GM12878 (cell line): ENCODE results near the gene BORCS8. TPM values are rescaled to one million over a fixed set of nuclear protein-coding genes. Genes with fewer than 3 reads are reported as not detected.

ENCODE experiments used
- BACH1 ChIP-seq: fragments of 450-650 bp; IDR thresholded peaks from 2 replicates; pipeline ENCODE4 v1.6.1; 2017; ENCODE audit warnings: mild to moderate bottlenecking, borderline replicate concordance
- CEBPB ChIP-seq, 2 experiments: fragments of 150-350 bp in 1 of 2; IDR thresholded peaks; 2 replicates each; pipeline ENCODE4 v1.6.1; 2012 to 2014; ENCODE audit warnings: low read depth in 2 of 2, low read length in 2 of 2, borderline replicate concordance in 1 of 2, inconsistent platforms in 1 of 2
- EGR1 ChIP-seq, 2 experiments: IDR thresholded peaks; 1 replicate in 1 of 2; 2 replicates in 1 of 2; pipeline ENCODE4 v1.6.1; 2011 to 2012; ENCODE audit warnings: low read depth in 2 of 2, low read length in 2 of 2, borderline replicate concordance in 1 of 2, mild to moderate bottlenecking in 1 of 2, moderate library complexity in 1 of 2
- EP300 ChIP-seq, 2 experiments: fragments of 150-350 bp in 1 of 2; IDR thresholded peaks; 2 replicates each; pipeline ENCODE4 v1.6.1; 2011 to 2012; ENCODE audit warnings: low read depth in 2 of 2, low read length in 2 of 2, borderline replicate concordance in 1 of 2, improper control_type of control experiment in 1 of 2, inconsistent platforms in 1 of 2; ENCODE audit not compliant: control insufficient read depth in 1 of 2
- ESRRA ChIP-seq: IDR thresholded peaks from 2 replicates; pipeline ENCODE4 v1.6.1; 2012; ENCODE audit warnings: mild to moderate bottlenecking, low read length, improper control_type of control experiment
- FOXK2 ChIP-seq: fragments of 450-650 bp; IDR thresholded peaks from 2 replicates; pipeline ENCODE4 v1.6.1; 2017; ENCODE audit warnings: mild to moderate bottlenecking, moderate library complexity
- GATAD2B ChIP-seq: fragments of 450-650 bp; conservative IDR thresholded peaks from 2 replicates; pipeline ENCODE4 v1.6.1; 2017; ENCODE audit warnings: low read depth, mild to moderate bottlenecking, moderate library complexity
- HDGF ChIP-seq: fragments of 450-650 bp; IDR thresholded peaks from 2 replicates; pipeline ENCODE4 v1.6.1; 2016; ENCODE audit warnings: antibody characterized with exemption
- IKZF2 ChIP-seq, 2 experiments: fragments of 450-650 bp; IDR thresholded peaks; 2 replicates each; pipeline ENCODE4 v1.6.1; 2017; ENCODE audit warnings: mild to moderate bottlenecking in 2 of 2, moderate library complexity in 2 of 2
- JUNB ChIP-seq: IDR thresholded peaks from 2 replicates; pipeline ENCODE4 v1.6.1; 2016; ENCODE audit warnings: antibody characterized with exemption, mild to moderate bottlenecking
- MYC ChIP-seq: IDR thresholded peaks from 2 replicates; pipeline ENCODE4 v1.6.1; 2011; ENCODE audit warnings: mild to moderate bottlenecking, low read length, moderate library complexity, inconsistent platforms; ENCODE audit not compliant: insufficient read depth, insufficient replicate concordance, insufficient read length, severe bottlenecking
- NRF1 ChIP-seq: conservative IDR thresholded peaks from 2 replicates; pipeline ENCODE4 v1.6.1; 2011; ENCODE audit warnings: mild to moderate bottlenecking, low read depth, low read length, improper control_type of control experiment
- RAD21 ChIP-seq: IDR thresholded peaks from 2 replicates; pipeline ENCODE4 v1.6.1; 2011; ENCODE audit warnings: mild to moderate bottlenecking, low read depth, low read length, moderate library complexity; ENCODE audit not compliant: insufficient read depth
- RELA ChIP-seq: fragments of 450-650 bp; IDR thresholded peaks from 2 replicates; pipeline ENCODE4 v1.8.0; 2014; ENCODE audit warnings: borderline replicate concordance; ENCODE audit not compliant: partially characterized antibody
- SIX5 ChIP-seq: IDR thresholded peaks from 2 replicates; pipeline ENCODE4 v1.6.1; 2011; ENCODE audit warnings: mild to moderate bottlenecking, low read depth, low read length, moderate library complexity; ENCODE audit not compliant: severe bottlenecking
- SMC3 ChIP-seq: IDR thresholded peaks from 2 replicates; pipeline ENCODE4 v1.6.1; 2011; ENCODE audit warnings: low read length, improper control_type of control experiment, borderline replicate concordance
- SP1 ChIP-seq: IDR thresholded peaks from one replicate; pipeline ENCODE4 v1.6.1; 2011; ENCODE audit warnings: low read depth, low read length
- SRF ChIP-seq, 2 experiments: IDR thresholded peaks; 2 replicates each; pipeline ENCODE4 v1.6.1; 2011; ENCODE audit warnings: low read depth in 2 of 2, low read length in 2 of 2, mild to moderate bottlenecking in 1 of 2, moderate library complexity in 1 of 2
- ZNF207 ChIP-seq: fragments of 450-650 bp; IDR thresholded peaks from 2 replicates; pipeline ENCODE4 v1.6.1; 2014; ENCODE audit warnings: antibody characterized with exemption, mild to moderate bottlenecking, borderline replicate concordance
- polyA plus RNA-seq, 11 experiments: library from polyadenylated mRNA; depleted of rRNA in 4 of 11; unstranded in 6 of 11; stranded (reverse) in 5 of 11; fragments of >200 nt; fragmentation: Nextera tagmentation in 4 of 11; fragmentation: Illumina TruSeq in 1 of 11; extraction: Ambion mirVana in 4 of 11; extraction: Trizol in 1 of 11; gene quantifications; 1 replicate in 1 of 11; 2 replicates in 10 of 11; pipeline versions ENCODE4 v1.2.1 to v1.2.3, GENCODE V29; 2011 to 2016; ENCODE audit warnings: inconsistent platforms in 2 of 11, missing spikeins in 2 of 11, low read depth in 1 of 11
- total RNA-seq, 4 experiments: library from RNA; depleted of rRNA in 3 of 4; stranded (reverse); fragments of >200 nt in 3 of 4; fragmentation: Illumina TruSeq in 1 of 4; extraction: Trizol in 1 of 4; gene quantifications; 2 replicates each; pipeline versions ENCODE4 v1.2.1 to v1.2.3, GENCODE V29; 2013 to 2021
- TF ChIP-seq, protein P1 (sequence below): fragments of 450-650 bp; IDR thresholded peaks from 2 replicates; pipeline ENCODE4 v1.6.1; 2016; ENCODE audit warnings: mild to moderate bottlenecking
- TF ChIP-seq, protein P2 (sequence below): fragments of 450-650 bp; conservative IDR thresholded peaks from 2 replicates; pipeline ENCODE4 v1.6.1; 2017; ENCODE audit warnings: mild to moderate bottlenecking, moderate library complexity
- TF ChIP-seq, protein P3 (sequence below): fragments of 450-650 bp; IDR thresholded peaks from 2 replicates; pipeline ENCODE4 v1.6.1; 2017; ENCODE audit warnings: mild to moderate bottlenecking, low read depth, inconsistent platforms; ENCODE audit not compliant: poor library complexity, severe bottlenecking

BORCS8 gene
- total and polyA plus RNA-seq, 10 of the 15 experiments (the other 5 are each of a cell fraction or from before 2014, with no cell fraction given) = 3.7 to 40.3 (median 23.4) TPM

DNA sequence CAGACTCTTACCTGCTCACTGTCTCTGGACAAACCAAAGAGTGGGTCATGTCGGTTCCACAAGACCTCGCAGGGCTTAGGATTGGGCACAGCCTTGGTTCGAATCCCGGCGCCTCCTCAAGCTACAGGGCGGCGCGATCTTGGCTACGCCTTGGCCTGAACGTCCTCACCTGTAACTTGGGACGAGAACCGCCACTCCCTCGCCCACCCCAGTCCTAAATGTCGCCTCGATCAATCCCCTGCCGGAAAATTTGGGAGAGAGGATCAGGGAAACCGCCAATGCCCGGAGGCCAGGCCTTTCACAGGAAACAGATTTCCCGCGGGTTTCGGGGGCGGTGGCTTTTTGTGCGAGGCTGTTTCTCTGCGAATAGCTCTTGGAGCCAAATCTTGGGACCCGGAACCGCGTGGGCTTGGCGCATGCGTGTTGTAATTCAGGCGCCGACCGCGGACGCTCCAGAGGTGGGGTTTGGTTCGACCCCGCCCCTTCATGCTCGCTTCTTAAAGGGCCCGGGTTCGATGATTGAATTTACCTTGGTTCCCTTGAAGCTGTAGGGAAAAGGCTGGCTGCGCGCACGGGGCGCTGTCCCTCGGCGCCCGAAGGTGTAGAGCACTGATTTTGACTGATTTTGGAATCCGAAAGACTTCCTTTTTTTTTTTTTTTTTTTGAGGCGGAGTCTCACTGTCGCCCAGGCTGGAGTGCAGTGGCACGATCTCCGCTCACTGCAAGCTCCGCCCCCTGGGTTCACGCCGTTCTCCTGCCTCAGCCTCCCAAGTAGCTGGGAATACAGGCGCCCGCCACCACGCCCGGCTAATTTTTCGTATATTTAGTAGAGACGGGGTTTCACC is 11.3 kb upstream of the BORCS8 start, which contains the start of gene NR2C2AP (continued):
- TF ChIP-seq BACH1 = no peak
- TF ChIP-seq JUNB = no peak
- TF ChIP-seq SMC3 = no peak
- peak in 1 of 2 experiments; percentile 32; a peak in 1 of 3 replicates for TF ChIP-seq EGR1 (IDR thresholded peaks at IDR 0.05; ENCODE audit: borderline replicate concordance in 1 of 2, low read depth in 2 of 2, low read length in 2 of 2)
- no peak for TF ChIP-seq EP300 (IDR thresholded peaks at IDR 0.05; ENCODE audit: borderline replicate concordance in 1 of 2, control insufficient read depth in 1 of 2, low read depth in 2 of 2, low read length in 2 of 2)
- no peak for TF ChIP-seq MYC
- no peak; the same call in 1 of the 2 replicates for TF ChIP-seq ZNF207
- TF ChIP-seq, protein P1, sequence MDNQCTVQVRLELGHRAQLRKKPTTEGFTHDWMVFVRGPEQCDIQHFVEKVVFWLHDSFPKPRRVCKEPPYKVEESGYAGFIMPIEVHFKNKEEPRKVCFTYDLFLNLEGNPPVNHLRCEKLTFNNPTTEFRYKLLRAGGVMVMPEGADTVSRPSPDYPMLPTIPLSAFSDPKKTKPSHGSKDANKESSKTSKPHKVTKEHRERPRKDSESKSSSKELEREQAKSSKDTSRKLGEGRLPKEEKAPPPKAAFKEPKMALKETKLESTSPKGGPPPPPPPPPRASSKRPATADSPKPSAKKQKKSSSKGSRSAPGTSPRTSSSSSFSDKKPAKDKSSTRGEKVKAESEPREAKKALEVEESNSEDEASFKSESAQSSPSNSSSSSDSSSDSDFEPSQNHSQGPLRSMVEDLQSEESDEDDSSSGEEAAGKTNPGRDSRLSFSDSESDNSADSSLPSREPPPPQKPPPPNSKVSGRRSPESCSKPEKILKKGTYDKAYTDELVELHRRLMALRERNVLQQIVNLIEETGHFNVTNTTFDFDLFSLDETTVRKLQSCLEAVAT = peak; percentile 94
- no peak for TF ChIP-seq SRF (IDR thresholded peaks at IDR 0.05; ENCODE audit: low read depth in 2 of 2, low read length in 2 of 2)
- TF ChIP-seq SIX5 = no peak
- TF ChIP-seq, protein P2, sequence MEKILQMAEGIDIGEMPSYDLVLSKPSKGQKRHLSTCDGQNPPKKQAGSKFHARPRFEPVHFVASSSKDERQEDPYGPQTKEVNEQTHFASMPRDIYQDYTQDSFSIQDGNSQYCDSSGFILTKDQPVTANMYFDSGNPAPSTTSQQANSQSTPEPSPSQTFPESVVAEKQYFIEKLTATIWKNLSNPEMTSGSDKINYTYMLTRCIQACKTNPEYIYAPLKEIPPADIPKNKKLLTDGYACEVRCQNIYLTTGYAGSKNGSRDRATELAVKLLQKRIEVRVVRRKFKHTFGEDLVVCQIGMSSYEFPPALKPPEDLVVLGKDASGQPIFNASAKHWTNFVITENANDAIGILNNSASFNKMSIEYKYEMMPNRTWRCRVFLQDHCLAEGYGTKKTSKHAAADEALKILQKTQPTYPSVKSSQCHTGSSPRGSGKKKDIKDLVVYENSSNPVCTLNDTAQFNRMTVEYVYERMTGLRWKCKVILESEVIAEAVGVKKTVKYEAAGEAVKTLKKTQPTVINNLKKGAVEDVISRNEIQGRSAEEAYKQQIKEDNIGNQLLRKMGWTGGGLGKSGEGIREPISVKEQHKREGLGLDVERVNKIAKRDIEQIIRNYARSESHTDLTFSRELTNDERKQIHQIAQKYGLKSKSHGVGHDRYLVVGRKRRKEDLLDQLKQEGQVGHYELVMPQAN = peak; percentile 74; the same call in 1 of the 2 replicates
- TF ChIP-seq, protein P3, sequence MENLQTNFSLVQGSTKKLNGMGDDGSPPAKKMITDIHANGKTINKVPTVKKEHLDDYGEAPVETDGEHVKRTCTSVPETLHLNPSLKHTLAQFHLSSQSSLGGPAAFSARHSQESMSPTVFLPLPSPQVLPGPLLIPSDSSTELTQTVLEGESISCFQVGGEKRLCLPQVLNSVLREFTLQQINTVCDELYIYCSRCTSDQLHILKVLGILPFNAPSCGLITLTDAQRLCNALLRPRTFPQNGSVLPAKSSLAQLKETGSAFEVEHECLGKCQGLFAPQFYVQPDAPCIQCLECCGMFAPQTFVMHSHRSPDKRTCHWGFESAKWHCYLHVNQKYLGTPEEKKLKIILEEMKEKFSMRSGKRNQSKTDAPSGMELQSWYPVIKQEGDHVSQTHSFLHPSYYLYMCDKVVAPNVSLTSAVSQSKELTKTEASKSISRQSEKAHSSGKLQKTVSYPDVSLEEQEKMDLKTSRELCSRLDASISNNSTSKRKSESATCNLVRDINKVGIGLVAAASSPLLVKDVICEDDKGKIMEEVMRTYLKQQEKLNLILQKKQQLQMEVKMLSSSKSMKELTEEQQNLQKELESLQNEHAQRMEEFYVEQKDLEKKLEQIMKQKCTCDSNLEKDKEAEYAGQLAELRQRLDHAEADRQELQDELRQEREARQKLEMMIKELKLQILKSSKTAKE = no peak
- no peak for TF ChIP-seq RELA
- TF ChIP-seq RAD21 = no peak
- TF ChIP-seq ESRRA = no peak
- no peak for TF ChIP-seq HDGF
- TF ChIP-seq CEBPB (IDR thresholded peaks at IDR 0.05; ENCODE audit: borderline replicate concordance in 1 of 2, low read depth in 2 of 2, low read length in 2 of 2) = no peak
- TF ChIP-seq IKZF2 (IDR thresholded peaks at IDR 0.05) = no peak
- no peak for TF ChIP-seq FOXK2
- peak; percentile 69 for TF ChIP-seq NRF1
- peak; percentile 62 for TF ChIP-seq SP1
- TF ChIP-seq GATAD2B = peak; percentile 38; the same call in 1 of the 2 replicates
